CD4-positive, alpha-beta T cell treated with Interleukin-15 for 4 hours (primary cell): Measurements from ENCODE around the gene OR4D1.
A peak's percentile ranks its signal among the peaks of the same experiment; 100 is the strongest.

Experiments
- DNase-seq: peaks from one replicate; pipeline ENCODE4 v3.0.0-alpha.2; 2020; ENCODE audit warnings: low spot score

Gene OR4D1

DNA sequence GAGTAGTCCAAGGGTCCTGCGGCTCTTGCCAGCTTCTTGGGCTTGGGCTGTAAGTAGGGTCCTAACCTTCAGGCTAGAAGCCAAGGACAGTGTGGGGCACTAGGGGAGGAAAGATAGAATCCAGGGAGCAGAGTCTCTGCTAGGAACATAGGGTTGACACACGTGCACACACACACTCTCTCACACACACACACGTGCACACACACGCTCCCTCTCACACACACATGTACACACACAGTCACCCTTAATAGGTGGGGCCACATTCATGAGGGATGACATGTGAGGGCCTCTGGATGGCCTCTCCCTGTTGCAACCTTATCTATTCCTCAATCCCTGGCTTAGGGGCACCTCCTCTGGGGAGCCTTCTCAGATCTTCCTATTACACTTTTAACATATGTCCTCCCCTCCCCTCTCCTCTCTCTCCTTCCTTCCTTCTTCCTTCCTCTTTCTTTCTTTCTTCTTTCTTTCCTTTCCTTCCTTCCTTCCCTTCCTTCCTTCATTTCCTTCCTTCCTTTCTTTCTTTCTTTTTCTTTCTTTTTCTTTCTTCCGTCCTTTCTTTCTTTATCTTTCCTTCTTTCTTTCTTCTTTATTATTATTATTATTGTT lies 47.4 kb downstream of the OR4D1 start:
- no peak for DNase-seq

- no peak for DNase-seq
Measured at GRCh38 chr17:58196610-58197009, 48.4 kb downstream of the OR4D1 start.

DNA sequence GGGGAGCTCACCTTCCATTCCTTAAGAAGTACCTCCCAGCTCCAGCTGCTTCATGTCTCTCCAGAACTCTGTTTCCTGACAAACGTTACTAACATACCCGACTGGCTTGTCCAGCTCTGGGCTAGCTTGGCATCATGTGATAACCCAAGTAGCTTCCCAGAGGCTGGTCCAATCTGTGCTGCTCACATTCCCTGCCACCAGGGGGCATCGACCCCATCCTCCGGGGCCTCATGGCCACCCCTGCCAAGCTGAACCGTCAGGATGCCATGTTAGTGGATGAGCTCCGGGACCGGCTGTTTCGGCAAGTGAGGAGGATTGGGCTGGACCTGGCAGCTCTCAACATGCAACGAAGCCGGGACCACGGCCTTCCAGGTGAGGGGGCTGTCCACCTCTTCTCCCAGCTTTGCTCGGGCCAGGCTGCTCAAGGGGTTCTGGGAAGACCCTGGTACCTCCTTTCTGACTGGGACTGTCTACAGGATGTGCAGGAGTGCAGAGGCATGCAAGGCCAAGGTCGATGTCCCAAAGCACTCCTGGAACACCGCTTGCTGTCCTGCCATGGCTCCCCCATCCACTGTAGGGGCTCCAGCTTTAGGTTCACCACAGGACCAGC lies 51.9 kb downstream of the OR4D1 start:
- DNase-seq = peak; percentile 45

GRCh38 chr17:58202859-58203258 lies 54.7 kb downstream of the OR4D1 start:
- no peak for DNase-seq

GRCh38 chr17:58204796-58205195 lies 56.6 kb downstream of the OR4D1 start:
- no peak for DNase-seq

GRCh38 chr17:58205936-58206335 lies 57.8 kb downstream of the OR4D1 start:
- DNase-seq = no peak

DNA sequence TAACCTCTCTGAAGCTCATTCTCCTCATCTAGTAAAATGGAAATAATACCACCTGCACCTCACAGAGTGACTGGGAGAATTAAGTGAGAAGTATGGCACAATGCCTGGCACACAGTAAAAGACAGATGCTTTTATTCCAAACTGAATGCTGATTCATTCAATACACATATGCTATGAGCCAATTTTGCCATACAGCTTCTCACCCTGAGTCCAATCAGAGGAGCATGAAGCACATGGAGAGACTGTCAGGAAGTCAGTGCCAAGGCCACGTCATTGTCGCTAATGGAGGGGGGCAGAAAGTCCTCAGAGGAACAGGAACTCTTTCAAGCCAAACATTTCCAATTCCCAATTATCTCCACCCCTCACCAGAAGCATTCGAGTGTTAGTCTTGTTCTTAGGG lies 59.3 kb downstream of the OR4D1 start:
- DNase-seq = no peak

- DNase-seq = no peak
Measured at GRCh38 chr17:58208344-58208743, 60.2 kb downstream of the OR4D1 start.
